COLO829 (cell line): ENCODE results near the gene SPATA24.
"Not testable (repeated sequence)": the region's sequence is repeated elsewhere in the genome, so short reads cannot be mapped to it uniquely, and the experiment has no call there.

Source experiments
- DNase-seq: peaks from one replicate; pipeline ENCODE4 v3.0.0; 2012; ENCODE audit warnings: low spot score

Gene SPATA24

DNA sequence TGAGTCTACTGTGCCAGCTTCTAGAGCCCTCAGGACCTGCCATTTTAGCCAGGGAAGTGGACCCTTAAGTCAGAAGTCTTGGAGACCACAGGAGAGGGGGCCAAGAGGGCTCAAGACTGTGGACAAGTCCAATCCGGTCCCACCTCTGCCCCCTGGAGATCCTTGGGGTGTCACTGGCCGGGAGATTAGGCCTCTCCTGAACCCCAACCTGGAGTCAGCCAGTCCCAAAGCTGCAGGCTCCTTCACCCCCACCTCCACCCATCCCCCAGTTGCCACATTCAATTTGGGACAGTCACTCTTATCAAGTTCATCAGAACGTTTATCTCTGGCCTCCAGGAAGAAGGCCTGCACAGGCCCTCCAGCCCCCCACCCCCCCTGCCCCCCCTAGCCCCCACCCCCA is 21.1 kb downstream of the SPATA24 start:
- no peak for DNase-seq

DNA sequence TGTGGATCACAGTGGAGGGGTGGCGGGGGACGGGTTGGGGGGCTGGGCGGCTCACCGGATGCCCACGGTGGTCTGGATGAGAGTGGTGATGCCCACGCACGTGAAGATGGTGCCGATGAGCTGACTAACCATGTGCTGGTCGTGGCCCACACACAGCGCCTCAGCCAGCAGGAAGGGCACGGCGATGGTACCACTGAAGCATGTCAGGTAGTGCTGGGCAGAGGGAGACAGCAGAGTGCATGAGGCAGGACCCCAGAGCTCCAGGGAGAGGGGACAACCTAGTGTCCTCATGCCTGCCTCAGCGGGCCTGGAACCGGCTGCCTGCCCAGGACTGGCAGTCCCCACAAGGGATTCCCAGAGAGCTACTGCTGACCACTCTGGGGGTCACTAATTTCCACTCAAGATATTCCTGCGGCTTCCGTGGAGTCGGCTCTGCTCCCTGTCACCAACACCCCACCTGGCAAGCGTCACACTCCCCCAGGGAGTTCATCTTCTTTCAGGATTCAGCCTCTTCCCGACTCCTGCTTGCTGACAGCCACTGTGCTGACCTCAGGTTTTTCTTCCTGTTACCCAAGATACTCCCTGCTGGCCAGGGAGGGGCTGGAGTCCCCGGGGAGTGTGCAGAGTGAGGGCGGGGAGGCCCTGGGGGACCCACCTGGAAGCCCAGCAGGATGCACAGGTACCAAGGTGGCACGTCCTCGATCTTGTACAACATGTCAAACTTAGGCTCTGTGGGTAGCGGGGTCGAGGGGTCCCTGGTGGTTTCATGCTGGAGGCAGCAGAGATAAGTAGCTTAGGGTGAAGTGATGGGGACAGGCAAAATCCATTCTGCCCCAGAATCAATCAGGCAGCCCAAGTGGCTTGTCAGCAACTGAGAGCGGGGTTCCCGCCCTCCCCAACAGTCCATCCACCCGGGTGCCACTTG is 21.8 kb downstream of the SPATA24 start:
- no peak for DNase-seq

DNA sequence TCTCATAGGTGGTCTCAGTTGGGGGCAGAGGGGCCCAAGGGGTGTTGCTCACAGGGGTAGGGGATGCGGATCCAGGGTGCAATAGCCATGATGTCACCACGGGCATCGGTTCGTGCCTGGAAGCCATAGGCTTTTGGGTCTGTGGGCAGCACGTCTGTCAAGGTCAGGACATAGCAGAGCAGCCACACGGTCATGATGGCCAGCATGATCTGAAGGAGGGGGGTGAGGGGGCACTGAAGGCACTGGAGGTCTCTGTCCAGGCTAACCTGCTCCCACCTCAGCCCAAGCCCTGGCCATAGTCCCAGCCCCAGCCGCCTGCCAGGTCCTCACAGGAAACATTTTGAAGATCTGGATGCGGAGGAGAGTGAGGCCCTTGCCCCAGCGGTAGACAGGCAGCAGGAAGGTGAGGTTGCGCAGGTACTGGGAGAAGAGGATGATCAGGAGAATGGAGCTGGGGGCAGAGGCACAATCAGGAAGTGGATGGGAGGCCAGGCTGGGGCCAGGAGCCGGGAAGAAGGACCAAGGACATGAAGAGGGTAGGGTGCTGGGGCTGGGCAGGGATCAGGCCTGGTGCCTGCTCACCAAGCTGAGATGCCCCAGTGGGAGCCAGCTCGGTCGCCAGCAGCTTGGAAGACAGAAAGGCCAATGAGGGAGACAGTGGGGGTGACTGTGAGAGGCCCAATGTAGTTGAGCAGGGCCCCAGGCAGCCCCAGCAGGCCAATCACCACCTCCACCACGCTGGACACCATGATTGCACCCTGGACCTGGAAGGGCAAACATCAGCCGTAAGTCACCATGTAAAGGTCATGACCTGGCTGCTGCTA is 24.1 kb downstream of the SPATA24 start:
- DNase-seq, result no peak

DNA sequence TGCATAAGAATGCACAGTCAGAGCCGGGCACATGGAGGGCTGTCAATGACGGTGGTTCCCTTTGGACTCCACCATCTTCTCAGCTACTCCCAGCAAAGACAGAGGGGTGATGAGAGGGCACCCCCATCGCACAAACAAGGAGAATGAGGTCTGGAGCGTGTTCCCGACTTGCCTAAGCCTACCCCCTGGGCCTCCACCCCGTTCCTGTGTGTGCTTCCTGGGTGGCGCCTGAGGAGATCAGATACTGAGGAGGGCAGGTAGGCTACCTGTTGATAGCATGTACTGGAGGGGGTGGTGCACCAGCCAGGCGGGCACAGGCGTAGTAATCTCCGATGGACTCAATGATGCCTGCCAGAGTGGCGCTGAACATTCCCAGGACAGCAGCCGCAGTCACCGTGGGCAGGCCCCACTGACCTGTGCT is 24.9 kb downstream of the SPATA24 start:
- no peak for DNase-seq

DNA sequence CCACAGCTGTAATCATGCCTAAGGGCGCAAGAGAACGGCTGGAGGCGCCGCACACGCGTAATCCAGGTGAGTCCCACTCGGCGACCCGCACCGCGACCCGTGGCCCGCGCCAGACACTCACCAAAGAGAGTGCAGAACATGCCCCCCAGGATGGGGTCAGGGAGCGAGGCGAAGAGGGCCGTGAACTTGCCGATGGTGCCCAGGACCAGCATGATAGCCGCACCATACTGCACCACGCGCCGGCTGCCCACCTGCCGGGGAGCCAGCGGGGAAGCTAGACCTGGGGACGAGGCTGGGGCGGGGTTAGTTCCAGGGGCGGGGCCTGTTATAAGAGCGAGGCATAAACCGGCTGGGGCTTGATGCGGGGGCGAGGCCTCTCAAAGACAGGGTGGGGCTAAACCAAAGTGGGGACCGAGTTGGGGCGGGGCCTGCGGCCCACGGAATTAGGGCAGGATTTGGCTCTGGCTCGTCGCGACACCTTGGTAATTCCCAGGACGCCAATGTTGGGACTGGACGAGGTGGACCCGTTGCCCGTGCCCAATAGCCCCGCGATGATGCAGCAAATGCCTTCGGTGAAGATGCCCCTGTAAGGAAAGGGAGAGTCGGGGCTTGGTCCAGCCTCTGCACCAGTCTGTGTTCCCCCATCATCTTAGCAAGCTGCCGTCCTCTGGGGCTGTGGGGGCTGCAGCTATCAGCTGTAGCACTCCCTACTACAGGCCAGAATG is 25.6 kb downstream of the SPATA24 start:
- DNase-seq, result no peak

DNA sequence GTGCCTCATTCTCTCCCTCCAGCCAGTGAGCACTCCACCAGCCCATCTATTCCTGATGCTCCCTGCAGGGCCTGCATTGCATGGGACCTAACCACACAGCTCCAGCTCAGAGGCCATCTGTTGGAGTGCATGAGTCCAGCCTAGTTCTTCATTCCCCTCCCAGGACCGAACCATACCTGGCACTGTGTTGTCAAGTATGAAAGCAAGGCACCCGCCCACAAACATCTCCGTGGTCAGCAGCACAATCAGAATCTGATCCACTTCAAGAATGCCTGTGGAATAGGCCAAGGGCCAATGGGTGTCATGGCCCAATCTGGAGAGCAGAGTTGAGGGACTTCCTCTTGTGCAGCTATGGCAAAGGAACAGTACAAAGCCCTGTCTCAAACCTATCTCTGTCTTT is 26.7 kb downstream of the SPATA24 start:
- DNase-seq, result no peak

DNA sequence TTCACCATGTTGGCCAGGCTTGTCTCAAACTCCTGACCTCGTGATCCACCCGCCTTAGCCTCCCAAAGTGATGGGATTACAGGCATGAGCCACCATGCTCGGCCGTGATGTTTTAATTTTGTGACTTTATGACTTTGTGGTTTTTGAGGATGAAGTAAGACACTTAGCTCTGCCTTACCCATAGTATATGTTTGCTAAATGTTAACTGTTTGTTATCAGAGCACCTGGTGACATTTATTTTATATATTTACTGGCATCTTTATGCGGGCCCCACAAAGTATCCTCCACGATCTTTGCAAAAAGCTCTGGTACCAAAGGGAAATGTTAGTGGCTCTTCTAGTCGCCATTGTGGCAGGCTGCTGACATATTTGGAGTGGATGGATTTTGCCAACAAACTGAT is 27.5 kb downstream of the SPATA24 start:
- no peak for DNase-seq

DNA sequence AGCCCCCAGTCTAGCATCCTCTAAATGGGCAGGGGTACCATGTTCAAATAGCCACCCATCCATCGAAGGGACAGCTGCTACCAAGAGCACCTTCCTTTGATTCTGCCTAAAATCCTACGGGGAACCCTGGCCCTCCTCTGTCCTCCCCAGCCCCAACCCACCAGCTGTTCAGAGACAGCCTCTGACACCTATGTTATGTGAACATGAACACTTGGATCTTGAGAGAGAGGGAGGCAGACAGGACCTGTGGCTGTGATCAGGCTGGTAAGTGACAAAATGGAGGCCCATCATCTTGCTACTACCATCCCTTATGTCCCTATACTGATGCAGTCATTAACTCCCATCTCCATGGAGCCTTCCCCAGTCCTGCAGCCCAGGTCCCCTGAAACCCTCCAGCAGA is 29.0 kb downstream of the SPATA24 start:
- DNase-seq, result no peak

DNA sequence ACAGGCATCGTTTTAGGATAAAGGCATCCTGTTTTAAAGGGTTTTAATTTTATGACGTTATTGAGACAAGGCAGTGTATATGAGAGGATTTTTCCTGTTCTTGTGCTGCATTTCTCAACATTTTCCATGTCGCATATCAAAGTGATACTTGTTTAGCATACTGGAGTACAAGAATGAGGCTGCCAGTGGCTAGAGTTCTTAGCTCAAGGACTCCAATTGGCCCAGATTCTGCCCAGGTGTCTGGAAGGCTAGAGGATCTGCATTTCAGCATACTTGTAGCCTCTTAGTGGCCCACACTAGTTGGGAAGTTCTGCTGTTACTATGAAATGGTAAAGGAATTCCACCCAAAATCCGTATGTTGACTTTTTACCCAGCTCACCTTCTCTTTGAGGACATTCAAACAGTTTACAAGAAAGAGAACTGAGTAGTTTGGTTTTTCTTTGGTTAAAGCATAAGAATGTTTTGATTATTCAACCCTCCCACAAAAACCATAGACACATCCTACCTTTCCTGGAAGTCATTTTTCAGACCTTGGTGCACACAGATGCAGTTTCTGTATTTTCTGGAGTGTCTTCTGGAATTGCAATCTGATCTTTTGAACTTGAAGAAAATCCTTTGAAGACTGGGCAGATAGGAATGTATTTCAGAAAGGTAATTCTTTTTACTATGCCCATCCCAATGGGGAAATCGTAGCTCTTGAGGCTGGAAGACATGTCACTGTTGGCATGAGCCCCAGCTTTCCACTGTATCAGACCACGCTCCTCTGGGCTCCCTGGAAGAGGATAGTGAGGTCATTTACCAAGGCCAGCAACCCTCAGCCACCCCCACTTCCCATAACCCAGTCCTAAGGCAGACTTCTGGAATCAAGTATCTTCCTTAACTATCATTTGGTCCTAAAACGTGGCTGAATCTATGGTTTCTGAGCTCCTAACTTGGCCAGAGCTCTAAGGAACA is 32.1 kb downstream of the SPATA24 start:
- no peak for DNase-seq

DNA sequence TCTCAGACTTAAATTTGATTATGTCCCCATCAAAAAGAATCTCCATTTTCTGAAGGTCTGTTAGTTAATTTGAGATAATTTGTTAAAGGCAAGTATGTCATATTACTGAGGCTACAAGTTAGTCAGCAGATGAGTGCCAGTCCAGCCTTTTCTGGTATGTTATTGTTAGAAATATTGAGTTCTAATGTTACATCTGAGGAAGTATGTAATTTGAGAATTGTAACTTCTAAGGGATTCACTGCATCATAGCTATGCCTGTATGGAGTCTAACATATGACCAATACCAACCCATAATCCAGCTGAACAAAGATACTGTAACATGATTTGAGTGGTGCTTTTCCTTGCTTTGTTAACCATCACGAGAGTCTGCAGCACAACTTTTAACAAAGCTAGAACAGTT is 34.7 kb downstream of the SPATA24 start:
- no peak for DNase-seq

DNA sequence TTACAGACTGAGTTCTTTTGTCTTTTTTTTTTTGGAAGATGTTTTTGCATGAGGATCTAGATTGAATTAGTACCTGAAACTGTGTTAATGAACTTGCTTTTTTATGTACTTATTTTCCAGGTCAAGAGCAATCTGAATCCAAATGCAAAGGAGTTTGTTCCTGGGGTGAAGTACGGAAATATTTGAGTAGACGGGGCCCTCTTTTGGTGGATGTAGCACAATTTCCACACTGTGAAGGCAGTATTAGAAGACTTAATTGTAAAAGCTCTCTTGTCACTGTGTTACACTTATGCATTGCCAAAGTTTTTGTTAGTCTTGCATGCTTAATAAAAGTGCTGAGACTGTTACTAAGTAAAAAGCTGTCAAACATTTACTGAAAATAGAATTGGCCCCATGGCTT is 35.3 kb downstream of the SPATA24 start:
- no peak for DNase-seq

DNA sequence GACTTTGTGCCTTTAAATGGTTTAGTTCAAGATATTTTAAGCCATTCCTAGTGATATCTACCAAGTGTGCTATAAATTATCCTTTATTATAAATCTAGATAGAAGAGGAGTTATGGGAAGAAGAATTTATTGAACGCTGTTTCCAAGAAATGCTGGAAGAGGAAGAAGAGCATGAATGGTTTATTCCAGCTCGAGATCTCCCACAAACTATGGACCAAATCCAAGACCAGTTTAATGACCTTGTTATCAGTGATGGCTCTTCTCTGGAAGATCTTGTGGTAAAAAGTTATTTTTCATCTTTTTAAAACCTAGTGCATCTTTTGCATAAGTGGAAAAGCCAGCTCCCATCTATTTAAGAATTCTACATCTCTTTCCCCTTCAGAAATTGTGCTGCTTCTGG is 39.4 kb downstream of the SPATA24 start:
- DNase-seq, result no peak

DNA sequence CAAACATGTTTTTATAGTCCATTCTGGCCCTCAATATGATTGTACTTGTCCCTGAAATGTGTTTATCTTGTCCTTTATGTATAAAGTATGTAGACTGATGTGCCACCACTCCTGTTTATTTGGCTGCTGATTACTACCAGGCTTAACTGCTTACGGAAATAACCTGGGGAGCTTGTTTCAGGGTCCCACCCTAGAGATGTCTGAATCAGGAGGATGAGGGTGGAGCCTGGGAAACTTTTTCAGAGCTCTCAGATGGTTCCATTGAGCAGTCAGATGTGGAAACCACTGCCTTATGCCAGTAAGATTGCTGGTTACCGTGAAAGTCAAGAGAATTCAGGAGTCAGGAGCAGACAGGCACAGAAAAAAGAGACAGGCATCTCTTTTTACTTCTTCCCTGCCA is 40.0 kb downstream of the SPATA24 start:
- no peak for DNase-seq

DNA sequence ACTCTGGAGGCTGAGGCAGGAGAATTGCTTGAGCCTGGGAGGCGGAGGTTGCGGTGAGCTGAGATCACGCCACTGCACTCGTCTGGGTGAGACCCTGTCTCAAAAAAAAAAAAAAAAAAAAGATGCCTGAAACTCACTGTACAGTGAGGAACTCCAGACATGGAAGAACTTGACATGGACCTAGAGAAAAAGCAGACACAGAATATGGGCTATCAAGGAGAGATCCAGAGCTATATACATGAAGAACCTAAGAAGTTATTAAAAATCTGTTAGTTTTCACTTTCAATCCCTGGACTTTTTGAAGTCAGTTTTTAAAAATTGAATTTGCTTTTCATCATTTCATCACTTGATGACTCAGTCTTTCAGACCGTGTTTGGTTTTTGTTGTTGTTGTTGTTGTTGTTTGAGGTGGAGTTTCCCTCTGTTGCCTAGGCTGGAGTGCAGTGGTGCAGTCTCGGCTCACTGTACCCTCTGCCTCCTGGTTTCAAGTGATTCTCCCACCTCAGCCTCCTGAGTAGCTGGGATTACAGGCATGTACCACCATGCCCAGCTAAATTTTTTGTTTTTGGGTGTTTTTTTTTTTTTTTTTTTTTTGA is 42.0 kb downstream of the SPATA24 start:
- no peak for DNase-seq

DNA sequence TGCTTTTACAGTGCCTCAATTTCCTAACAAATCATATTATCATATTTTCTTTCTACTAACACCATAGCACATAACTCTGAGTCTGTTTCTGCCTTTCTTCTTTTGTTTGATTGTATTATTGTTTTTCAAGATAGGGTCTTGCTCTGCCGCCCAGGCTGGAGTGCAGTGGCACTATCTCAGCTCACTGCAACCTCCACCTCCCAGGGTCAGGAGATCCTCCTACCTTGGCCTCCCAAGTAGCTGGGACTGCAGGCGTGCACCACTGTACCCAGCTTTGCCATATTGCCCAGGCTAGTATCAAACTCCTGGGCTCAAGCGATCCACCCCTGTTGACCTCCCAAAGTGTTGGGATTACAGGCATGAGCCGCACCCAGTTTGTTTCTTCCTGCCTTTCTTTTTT is 43.5 kb downstream of the SPATA24 start:
- no peak for DNase-seq

DNA sequence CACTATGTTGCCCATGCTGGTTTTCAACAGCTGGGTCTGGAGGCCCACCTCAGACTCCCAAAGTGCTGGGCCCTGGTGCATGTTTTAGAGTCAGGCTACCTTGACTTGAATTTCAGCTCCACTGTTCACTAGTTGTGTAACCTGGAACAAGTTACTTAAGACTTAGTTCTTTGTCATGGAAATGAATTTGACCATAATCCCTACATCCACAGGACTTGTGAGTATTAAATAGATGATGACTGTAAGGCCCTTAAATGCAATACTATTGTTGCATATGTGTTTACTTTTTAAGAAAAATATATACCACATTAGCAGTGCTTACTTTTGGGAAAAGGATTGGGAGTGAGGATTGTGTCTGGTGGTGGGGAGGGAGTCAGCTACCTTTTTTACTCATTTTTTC is 45.8 kb downstream of the SPATA24 start:
- DNase-seq, result no peak

DNA sequence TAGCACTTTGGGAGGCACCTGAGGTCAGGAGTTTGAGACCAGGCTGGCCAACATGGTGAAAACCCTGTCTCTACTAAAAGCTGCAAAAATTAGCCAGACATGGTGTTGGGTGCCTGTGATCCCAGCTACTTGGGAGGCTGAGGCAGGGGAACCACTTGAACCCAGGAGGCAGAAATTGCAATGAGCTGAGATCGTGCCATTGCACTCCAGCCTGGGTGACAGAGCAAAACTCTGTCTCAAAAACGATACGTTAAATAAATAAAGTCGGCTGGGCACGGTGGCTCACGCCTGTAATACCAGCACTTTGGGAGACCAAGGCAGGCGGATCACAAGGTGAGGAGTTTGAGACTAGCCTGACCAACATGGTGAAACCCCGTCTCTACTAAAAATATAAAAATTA is 48.0 kb downstream of the SPATA24 start:
- not testable (repeated sequence) for DNase-seq

DNA sequence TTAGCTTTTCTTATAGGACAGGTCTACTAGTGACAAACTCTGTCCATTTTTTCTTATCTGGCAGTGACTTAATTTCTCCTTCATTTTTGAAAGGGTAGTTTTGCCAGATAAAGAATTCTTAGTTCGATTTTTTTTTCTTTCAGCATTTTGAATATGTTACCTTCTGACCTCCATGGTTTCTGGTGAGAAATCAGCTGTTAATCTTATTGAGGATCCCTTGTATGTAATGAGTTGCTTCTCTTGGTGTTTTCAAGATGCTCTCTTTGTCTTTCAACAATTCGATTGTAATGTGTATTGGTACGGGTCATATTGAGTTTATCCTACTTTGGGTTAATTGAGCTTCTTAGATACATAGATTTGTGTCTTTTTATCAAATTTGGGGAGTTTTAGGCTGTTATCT is 49.7 kb downstream of the SPATA24 start:
- DNase-seq, result no peak

DNA sequence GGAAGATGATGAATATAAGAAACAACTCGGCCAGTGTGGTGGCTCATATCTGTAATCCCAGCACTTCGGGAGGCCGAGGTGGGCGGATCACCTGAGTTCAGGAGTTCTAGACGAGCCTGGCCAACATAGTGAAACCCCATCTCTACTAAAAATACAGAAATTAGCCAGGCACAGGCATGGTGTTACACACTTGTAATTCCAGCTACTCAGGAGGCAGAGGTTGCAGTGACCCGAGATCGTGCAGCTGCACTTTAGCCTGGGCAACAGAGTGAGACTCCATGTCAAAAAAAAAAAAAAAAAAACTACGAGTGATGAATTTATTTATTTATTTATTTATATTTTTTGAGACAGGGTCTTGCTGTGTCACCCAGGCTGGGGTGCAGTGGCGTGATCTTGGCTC is 56.0 kb downstream of the SPATA24 start:
- not testable (repeated sequence) for DNase-seq
